ENCODE measurements around the gene AGL. TPM values are rescaled to one million over a fixed set of nuclear protein-coding genes. Genes with fewer than 3 reads are reported as not detected.
A peak's percentile ranks its signal among the peaks of the same experiment; 100 is the strongest.
"Not testable (repeated sequence)": the region's sequence is repeated elsewhere in the genome, so short reads cannot be mapped to it uniquely, and the experiment has no call there.

Gene AGL
- 5.0 and 6.3 TPM in 2 replicates for total RNA-seq

DNA sequence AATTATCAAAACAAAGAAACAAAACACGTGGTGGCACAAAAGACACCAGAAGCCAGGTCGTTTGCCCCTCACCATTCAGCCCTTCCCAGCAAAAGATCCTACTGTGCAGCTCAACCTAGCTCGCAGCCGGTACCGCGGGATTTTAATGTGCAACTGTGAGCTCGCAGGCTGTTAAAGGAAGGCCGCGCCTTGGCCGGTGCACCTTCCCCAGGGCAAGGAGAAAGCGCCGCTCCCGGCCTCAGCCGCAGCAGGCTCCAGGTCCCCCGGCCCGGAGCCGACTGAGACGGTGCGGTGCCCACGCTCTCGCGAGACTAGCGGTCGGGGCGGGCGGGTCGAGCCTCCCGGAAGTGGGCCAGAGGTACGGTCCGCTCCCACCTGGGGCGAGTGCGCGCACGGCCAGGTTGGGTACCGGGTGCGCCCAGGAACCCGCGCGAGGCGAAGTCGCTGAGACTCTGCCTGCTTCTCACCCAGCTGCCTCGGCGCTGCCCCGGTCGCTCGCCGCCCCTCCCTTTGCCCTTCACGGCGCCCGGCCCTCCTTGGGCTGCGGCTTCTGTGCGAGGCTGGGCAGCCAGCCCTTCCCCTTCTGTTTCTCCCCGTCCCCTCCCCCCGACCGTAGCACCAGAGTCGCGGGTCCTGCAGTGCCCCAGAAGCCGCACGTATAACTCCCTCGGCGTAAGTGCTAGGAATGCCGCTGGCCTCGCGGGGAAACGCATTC is at the start of gene AGL:
Gene AGL (plus strand): TSS at position 618 of the 715 bp plus-strand sequence. CDS start 682 bp downstream, outside the sequence.
- peak; percentile 70 to 72 for DNase-seq (ENCODE audit: low read depth in 2 of 2)

DNA sequence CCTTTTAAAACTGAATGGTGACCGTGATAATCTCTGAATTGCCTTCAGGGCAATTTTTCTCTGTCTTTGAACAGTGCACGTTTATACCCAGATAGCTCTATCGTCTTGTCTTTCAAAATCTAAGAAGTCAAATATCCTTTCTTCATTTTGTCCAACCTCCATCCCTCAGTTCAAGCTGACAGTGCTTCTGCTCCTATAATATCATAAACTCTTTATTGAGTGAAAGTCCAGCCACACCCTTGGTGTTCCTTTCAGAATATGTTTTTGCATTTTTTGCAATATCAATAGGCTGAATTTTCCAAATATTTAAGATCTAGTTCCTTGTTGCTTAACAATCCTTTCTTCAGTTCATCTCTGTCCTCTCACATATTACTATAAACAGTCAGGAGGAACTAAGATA is 48.6 kb upstream of the AGL start:
- no peak for DNase-seq (ENCODE audit: low read depth in 2 of 2)

DNA sequence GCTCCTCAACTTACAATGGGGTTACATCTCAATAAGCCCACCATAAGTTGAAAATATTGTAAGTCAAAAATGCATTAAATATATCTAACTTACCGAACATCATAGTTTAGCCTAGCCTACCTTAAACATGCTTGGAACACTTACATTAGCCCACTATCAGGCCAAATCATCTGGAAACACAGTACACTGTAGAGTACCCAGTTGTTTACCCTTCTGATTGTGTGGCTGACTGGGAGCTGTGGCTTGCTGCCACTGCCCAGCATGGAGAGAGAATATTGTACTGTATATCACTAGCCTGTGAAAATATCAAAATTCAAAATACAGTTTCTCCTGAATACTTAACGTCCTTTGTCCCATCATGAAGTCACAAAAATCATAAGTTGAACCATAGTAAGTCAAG is 43.3 kb upstream of the AGL start:
- DNase-seq (ENCODE audit: low read depth in 2 of 2) = no peak

DNA sequence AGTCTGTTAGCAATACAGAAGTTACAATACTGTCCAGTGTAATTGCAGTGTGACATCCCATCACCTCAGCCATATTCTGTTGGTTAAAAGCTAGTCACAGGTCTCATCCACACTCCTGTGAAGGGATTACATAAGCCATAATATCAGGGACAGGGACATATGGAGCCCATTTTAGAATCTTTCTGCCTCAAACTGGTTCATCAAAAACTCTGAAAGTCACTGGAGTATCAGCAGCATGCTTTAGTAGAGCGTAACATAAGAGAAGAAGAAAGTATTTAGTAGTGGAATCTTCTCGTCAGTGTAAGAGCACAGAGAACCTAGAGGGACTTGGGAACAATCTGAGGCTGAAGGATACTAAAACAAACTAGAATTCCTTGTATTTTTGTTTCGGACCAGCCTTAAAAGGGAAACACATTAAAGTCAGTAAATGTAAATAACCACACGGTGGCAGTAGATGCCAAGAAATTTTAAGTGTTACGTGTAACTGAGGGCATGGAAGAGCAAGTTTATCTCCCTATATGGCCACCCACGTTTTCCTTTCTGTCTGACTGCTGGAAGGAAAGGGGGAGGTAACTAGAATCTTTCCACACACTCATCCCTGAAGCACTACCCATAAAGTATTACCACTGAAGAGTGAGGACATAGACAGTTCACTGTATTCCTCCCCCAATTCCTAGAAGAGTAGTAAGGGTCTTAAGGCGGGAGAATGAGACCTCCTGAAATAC is 41.6 kb upstream of the AGL start:
- peak; percentile 83 to 90 for DNase-seq (ENCODE audit: low read depth in 2 of 2)

DNA sequence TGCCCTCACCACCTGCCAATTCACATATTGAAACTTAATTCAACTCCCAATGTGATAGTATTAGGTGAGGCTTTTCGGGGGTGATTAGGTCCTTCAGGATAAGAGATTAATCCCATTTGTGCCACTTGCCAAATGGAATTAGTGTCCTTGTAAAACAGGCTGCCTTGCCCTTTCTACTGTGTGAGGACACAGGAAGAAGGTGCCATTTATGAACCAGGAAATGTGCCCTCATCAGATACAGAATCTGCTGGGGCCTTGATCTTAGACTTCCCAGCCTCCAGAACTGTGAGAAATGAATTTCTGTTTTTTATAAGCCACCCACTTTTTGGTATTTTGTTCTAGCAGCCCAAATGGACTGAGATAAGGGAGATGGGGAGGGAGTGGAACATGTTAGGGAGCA is 39.1 kb upstream of the AGL start:
- no peak for DNase-seq (ENCODE audit: low read depth in 2 of 2)

DNA sequence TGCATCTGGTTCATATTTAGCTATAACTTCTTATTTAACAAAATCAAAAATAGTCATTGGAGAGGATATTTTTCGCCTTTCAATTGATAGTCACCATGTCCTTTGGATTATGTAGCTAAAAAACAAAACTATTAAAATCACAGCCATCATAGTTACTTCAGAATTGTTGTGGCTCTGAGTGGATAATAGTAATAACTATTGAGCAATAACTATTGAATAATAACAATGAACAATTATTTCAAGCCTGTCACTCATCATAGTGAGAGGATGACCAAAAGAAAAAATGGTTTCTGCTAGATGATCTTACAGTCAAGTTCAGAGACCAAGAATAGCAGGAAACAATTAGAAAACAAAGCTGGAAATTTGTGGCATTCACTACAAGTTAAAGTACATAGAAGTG is 38.4 kb upstream of the AGL start:
- DNase-seq (ENCODE audit: low read depth in 2 of 2) = no peak

DNA sequence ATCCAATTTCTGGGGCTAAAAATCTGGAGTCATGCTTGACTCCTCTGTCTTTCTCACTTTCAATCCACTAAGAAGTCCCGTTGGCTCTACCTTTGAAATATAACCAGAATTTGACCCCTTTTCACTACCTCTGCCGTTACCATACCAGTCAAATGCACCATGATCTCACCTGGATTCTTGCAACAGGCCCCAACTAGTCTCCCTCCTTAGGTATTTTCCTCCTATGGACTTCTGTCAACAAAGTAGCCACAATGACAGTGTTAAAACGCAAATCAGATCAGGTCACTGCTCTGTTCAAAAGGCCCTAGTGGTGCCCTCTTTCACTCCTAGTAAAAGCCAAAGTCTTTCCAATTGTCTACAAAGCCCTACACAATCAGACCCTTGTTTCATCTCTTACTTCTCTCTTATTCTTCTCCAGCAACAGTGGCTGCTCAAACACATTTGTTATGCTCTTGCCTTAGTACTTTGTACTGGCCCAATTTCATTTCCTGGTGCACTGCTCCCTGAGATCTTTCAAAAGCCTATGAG is 35.7 kb upstream of the AGL start:
- DNase-seq (ENCODE audit: low read depth in 2 of 2) = no peak

DNA sequence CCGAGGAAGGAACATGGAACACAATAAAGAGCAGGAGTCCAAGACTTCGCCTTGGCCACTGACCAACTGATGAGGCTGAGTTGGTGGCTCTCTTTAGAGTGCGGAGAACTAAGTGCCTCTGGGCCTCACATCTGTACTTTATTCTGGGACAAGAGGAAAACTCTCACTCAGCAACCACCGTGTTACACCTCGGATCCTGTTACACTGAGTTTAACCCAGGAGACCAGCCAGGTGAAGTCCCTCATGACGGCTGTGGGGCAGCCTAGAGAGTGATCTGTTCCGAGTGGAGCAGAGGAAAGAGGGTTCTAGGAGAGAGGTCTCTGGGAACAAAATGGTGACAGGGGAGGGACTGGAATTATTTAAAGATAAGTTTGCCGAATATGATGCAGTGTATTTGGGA is 33.5 kb upstream of the AGL start:
- DNase-seq (ENCODE audit: low read depth in 2 of 2) = no peak

DNA sequence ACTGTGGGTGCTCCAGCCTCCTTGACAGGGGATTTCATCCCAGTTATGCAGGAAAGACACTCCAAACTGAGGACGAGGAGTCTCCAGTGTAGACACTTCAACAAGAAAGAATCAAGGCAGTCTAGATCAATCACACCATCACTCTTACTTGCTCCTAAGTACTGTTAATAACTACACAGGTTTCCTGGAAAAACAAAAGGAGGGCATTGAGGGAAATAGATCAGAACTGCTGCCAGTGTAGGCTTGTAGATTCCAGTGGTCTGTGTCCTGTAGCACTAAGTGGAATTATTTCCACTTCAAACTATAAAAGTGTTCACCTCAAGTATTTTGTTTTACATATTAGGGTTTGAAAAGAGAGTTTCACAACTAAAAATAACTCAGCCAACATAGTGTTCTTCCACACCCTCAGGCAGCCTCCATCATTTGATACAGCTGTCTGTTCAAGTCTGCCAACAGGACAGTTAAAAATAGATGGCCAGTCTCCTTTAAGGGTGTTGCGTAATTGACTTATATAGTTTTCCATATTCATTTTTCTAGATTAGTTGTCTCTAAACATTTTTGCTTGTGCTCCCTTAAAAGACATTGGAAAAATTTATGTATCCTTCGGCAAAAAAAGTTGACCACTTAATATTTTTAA is 32.0 kb upstream of the AGL start:
- no peak for DNase-seq (ENCODE audit: low read depth in 2 of 2)

DNA sequence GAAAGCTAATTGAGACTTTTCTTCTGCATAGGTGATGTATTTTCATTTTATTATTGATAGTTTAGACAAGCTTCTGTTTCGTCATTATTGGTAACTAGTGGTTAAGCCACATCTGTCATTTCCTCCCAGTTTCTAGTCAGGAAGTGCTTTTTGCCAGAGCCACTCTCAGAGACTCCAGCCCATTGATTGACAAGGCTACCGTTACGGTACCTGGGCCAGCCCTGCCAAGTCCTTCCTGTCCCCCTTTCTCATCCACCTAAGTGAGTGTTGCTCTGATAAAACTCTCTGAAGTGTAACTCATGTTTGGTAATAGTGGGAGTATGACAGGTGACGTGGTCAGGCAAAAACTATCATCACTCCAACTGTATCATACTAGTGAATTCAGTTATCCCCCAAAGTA is 29.6 kb upstream of the AGL start:
- peak; percentile 2 to 15 for DNase-seq (ENCODE audit: low read depth in 2 of 2)

DNA sequence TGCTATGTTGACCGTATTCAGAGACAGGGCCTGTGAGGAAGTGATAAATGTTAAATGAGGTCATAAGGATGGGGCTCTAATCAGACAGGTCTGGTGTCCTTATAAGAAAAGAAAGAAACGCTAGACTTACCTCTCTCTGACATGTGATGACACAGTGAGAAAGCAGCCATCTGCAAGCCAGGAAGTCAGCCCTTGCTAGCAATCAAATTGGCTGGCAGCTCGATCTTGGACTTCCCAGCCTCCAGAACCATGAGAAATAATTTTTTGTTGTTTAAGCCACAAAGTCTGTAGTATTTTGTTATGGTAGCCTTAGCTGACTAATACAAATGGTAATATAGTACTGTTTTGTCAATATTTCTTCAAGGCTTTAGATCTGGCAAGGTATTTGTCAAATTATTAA is 25.1 kb upstream of the AGL start:
- DNase-seq (ENCODE audit: low read depth in 2 of 2) = no peak

DNA sequence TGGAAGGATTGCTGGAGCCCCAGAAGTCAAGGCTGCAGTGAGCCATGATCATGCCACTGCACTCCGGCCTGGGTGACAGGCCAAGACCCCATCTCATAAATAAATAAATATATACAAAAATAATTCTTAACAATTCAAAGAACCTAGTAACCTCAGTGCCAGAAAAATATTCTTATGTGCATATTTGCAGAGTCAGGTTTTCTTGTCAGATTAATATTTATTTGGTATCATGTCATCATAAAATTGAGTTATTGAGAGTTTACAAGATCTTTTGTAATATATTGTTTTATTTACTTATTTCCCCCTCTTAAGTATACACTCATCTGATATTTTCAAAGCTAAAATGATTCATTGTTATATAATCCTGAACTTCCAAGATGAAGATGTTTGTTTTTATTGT is 24.5 kb upstream of the AGL start:
- DNase-seq (ENCODE audit: low read depth in 2 of 2) = no peak

DNA sequence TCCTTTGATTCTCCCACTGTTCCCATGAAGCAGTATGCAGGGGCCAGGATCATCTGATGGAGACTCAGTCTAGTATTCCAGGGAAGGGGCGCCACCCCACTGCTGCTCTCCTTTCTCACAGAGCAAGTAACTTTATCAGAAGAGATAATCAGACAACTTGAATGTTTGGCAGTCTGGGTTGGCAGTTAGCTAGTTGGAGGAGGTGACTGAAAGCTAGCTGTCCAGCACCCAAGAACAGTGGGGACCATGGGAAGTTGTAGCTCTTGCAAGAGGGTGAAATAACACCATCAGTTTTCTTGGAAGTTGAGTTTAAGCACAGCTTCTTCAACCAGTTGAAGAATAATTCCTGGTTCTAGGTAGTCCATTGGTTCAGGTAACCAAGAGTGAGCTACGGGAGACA is 22.2 kb upstream of the AGL start:
- no peak for DNase-seq (ENCODE audit: low read depth in 2 of 2)

DNA sequence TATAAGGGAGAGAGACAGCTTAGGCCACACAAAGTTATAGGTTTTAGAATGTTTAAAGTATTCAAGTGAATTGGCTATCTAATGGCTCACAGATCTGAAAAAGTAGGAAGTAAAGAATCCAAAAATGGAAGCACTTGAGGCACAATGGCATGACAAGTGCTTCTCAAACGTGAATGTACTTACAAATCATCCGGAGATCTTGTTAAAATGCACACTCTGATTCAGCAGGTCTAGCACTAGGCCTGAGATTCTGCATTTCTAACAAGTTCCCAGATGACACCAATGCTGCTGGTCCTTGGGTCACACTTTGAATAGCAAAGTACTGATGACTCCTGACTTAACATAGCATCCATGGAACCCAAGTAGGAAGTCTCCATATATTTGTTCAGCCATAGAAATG is 20.9 kb upstream of the AGL start:
- no peak for DNase-seq (ENCODE audit: low read depth in 2 of 2)

DNA sequence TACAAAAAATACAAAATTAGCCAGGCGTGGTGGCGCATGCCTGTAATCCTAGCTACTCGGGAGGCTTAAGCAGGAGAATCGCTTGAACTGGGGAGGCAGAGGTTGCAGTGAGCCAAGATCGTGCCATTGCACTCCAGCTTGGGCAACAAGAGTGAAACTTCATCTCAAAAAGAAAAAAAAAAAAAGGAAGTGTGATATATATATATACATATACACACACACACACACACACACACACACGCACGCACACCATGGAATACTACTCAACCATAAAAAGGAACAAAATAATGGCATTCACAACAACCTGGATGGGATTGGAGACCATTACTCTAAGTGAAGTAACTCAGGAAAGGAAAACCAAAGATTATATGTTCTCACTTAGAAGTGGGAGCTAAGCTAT is 16.2 kb upstream of the AGL start:
- not testable (repeated sequence) for DNase-seq (ENCODE audit: low read depth in 2 of 2)

DNA sequence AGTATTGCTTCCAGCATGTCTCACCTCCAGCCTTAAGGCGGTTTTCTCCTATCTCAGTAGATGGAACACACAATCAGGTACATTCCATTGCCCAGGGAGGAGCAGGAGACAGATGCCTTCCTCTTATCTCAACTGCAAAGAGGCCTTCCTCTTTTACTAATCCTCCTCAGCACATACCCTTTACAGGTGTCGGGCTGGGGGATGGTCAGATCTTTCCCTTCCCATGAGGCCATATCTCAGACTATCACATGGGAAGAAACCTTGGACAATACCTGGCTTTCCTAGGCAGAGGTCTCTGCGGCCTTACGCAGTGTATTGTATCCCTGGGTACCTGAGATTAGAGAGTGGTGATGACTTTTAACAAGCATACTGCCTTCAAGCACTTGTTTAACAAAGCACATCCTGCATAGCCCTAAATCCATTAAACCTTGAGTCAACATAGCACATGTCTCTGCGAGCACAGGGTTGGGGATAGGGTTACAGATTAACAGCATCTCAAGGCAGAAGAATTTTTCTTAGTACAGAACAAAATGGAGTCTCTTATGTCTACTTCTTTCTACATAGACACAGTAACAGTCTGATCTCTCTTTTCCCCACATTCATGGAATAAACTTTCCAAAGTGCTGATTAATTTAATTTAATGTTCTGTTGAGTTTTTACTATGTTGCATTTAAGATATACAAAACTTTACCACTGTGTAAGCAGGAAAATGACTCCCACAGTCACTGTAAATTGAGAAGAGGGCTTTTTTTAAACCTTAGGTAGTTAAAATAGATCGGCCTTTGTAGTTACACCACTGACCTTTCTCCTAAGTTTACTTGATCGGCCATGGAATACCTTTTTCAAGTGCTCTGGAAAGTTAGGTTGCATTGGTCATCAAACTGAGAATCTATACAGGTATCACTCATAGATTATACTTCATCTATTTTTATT is 13.7 kb upstream of the AGL start:
- DNase-seq (ENCODE audit: low read depth in 2 of 2) = not testable (repeated sequence)

DNA sequence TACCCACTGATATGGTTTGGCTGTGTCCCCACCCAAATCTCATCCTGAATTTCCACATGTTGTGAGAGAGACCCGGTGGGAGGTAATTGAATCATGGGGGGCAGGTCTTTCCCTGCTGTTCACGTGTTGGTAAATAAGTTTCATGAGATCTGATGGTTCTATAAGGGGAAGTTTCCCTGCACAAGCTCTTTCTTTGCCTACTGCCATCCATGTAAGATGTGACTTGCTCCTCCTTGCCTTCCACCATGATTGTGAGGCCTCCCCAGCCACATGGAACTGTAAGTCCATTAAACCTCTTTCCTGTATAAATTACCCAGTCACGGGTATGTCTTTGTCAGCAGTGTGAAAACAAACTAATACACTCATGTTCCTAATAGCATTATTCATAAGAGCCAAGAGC is 9.8 kb upstream of the AGL start:
- DNase-seq (ENCODE audit: low read depth in 2 of 2) = not testable (repeated sequence)

DNA sequence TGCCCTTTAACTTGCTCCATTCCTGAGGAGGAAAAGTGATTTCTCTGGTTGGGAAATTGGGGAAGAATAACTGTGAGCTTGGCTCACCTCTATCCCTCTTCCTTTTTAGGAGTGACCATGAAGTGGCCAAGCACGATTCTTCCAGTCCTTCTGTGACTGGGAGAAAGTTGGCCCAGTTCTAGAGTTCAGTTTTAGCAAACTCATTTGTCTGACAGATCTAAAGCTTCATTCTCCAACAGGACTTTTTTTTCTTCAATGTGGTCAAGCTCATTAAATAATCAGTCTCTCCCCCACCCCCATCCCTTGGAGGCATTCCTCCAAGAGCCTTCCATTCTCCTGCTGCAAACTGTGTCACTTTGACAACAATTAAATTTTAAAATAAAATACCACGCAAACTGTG is 6.4 kb upstream of the AGL start:
- DNase-seq (ENCODE audit: low read depth in 2 of 2) = no peak

DNA sequence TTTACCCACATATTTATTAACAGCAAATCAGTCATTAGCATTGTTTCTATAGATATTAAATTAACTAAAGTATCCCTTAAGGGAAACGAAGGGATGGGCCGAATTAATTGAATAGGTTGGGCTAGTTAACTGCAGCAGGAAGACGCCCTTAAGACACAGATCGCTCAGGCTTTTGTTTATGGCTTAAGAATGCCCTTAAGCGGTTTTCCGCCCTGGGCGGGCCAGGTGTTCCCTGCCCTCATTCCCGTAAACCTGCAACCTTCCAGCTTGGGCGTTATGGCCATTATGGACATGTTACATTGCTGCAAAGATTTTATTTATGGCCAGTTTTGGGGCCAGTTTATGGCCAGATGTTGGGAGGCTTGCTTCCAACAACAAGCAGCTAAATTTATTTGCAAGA is 5.0 kb upstream of the AGL start:
- not testable (repeated sequence) for DNase-seq (ENCODE audit: low read depth in 2 of 2)

DNA sequence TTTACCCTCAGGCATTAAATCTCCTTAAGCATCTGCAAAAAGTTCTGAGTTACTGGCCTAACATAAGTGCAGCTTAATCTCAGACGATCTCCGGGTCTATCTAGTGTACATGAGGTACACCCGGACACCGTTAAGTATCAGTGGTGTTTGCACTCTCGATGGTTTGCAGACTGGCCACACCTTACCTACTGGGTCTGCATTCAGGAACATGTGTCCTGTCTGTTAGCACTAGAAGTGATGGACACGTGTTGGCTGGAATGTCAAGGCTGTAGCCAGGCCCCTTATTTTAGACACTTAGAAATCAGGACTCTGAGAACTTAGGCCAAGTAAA is 783 bp upstream of the AGL start:
- DNase-seq (ENCODE audit: low read depth in 2 of 2) = peak in 1 of 2 donors; percentile 6

DNA sequence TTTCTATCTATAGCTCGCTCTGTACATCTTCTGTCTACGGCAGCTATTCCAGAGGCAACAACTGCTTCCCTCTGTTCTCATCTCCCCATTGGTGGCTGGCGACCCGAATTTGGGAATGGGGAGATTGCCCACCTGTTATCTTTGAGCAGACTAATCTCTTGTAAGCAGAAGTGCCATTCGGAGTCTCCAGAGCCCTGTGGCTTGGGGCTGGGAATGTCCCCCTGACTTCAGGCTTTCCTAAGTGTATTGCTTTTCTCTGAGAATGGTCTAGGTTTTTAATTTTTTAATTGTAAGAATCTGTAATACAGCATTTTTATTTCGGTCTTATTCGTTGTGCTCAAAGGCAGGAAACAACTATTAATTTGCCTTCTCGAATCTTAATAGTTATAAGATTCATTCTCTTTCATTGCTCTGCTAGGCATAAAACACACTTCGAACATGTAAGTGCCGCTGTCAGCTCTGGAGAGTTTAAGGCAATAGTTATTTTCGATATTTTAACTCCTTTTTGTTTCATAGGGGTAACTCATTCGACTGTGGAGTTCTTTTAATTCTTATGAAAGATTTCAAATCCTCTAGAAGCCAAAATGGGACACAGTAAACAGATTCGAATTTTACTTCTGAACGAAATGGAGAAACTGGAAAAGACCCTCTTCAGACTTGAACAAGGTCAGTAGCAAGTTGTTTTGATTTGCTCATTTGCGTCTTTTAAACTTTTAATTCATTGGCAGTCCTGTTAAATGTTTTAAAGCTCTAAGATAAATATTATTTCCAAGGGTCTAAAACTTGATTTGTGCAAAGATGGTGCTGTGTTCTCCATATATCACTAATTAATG is 514 bp downstream of the AGL start:
- peak; percentile 5 to 13 for DNase-seq (ENCODE audit: low read depth in 2 of 2)
